ENCODE results near the gene MS4A18. TPM values are rescaled to one million over a fixed set of nuclear protein-coding genes. Genes with fewer than 3 reads are reported as not detected.

MS4A18 gene
- total RNA-seq, 1 experiment from 2014 or later, result not detected

DNA sequence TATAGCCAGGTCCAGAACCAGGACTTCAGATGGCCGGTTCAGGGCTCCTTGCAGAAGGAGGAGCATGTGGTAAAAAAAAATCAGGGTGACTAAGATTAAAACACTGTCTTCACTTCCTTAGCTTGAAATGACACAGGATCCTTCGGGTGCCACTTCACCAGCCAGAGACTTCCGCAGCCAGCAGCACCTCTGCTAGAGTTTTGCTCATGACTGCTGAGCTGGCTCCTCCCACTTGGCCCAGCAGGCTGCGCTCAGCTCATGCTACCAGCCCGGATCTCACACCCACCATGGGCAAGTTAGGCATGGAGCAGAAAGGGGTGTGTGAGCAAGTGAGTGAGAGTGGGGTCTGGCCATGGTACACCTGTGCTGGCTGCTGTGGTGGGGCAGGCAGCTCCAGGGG is 6.6 kb upstream of the MS4A18 start:
- ChIA-PET CTCF (interaction anchor here (1.5 kb wide), 3 partner anchors 10 to 45 kb away, joined by 3 to 5 read pairs (median 4); no protein-coding TSS in a partner anchor), POLR2A (no interaction called here)
- Mint-ChIP-seq H3K4me1 (0 out of 2 replicates have a peak, but pooled peaks cover 2% of the 10 kb centered on the region), H3K27ac (no peak overlapping the region), H3K4me3 (no peak overlapping the region), H3K27me3 (ENCODE audit: low read depth) (peaks cover 12% of the 10 kb centered on the region; the same call in 1 of the 2 replicates), H3K9me3 (peaks cover 30% of the 10 kb centered on the region), H3K36me3 (peaks cover 3% of the 10 kb centered on the region; the same call in 1 of the 2 replicates)
- DNase-seq (ENCODE audit: low spot score) (no peak), ATAC-seq (no peak)
- TF ChIP-seq, protein P1, sequence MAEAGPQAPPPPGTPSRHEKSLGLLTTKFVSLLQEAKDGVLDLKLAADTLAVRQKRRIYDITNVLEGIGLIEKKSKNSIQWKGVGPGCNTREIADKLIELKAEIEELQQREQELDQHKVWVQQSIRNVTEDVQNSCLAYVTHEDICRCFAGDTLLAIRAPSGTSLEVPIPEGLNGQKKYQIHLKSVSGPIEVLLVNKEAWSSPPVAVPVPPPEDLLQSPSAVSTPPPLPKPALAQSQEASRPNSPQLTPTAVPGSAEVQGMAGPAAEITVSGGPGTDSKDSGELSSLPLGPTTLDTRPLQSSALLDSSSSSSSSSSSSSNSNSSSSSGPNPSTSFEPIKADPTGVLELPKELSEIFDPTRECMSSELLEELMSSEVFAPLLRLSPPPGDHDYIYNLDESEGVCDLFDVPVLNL (CRISPR knock-in tag; IDR thresholded peaks at IDR 0.05; ENCODE audit: borderline replicate concordance, low read depth), result no peak
- TF ChIP-seq OVOL2 (CRISPR knock-in tag; IDR thresholded peaks at IDR 0.05; ENCODE audit: borderline replicate concordance) (no peak), ZNF121 (CRISPR knock-in tag; IDR thresholded peaks at IDR 0.05) (no peak), PRRX2 (CRISPR knock-in tag; IDR thresholded peaks at IDR 0.05) (no peak), ZNF671 (CRISPR knock-in tag; IDR thresholded peaks at IDR 0.05) (no peak), GABPB1 (CRISPR knock-in tag; IDR thresholded peaks at IDR 0.05) (no peak), CREM (CRISPR knock-in tag; IDR thresholded peaks at IDR 0.05) (no peak), ATF2 (CRISPR knock-in tag; IDR thresholded peaks at IDR 0.05; ENCODE audit: borderline replicate concordance, low read depth) (no peak), TEAD1 (CRISPR knock-in tag; IDR thresholded peaks at IDR 0.05) (no peak), SP1 (CRISPR knock-in tag; conservative IDR thresholded peaks at IDR 0.05) (no peak)
- TF ChIP-seq, protein P2, sequence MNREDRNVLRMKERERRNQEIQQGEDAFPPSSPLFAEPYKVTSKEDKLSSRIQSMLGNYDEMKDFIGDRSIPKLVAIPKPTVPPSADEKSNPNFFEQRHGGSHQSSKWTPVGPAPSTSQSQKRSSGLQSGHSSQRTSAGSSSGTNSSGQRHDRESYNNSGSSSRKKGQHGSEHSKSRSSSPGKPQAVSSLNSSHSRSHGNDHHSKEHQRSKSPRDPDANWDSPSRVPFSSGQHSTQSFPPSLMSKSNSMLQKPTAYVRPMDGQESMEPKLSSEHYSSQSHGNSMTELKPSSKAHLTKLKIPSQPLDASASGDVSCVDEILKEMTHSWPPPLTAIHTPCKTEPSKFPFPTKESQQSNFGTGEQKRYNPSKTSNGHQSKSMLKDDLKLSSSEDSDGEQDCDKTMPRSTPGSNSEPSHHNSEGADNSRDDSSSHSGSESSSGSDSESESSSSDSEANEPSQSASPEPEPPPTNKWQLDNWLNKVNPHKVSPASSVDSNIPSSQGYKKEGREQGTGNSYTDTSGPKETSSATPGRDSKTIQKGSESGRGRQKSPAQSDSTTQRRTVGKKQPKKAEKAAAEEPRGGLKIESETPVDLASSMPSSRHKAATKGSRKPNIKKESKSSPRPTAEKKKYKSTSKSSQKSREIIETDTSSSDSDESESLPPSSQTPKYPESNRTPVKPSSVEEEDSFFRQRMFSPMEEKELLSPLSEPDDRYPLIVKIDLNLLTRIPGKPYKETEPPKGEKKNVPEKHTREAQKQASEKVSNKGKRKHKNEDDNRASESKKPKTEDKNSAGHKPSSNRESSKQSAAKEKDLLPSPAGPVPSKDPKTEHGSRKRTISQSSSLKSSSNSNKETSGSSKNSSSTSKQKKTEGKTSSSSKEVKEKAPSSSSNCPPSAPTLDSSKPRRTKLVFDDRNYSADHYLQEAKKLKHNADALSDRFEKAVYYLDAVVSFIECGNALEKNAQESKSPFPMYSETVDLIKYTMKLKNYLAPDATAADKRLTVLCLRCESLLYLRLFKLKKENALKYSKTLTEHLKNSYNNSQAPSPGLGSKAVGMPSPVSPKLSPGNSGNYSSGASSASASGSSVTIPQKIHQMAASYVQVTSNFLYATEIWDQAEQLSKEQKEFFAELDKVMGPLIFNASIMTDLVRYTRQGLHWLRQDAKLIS (CRISPR knock-in tag; IDR thresholded peaks at IDR 0.05; ENCODE audit: borderline replicate concordance), result no peak
- TF ChIP-seq, protein P3, sequence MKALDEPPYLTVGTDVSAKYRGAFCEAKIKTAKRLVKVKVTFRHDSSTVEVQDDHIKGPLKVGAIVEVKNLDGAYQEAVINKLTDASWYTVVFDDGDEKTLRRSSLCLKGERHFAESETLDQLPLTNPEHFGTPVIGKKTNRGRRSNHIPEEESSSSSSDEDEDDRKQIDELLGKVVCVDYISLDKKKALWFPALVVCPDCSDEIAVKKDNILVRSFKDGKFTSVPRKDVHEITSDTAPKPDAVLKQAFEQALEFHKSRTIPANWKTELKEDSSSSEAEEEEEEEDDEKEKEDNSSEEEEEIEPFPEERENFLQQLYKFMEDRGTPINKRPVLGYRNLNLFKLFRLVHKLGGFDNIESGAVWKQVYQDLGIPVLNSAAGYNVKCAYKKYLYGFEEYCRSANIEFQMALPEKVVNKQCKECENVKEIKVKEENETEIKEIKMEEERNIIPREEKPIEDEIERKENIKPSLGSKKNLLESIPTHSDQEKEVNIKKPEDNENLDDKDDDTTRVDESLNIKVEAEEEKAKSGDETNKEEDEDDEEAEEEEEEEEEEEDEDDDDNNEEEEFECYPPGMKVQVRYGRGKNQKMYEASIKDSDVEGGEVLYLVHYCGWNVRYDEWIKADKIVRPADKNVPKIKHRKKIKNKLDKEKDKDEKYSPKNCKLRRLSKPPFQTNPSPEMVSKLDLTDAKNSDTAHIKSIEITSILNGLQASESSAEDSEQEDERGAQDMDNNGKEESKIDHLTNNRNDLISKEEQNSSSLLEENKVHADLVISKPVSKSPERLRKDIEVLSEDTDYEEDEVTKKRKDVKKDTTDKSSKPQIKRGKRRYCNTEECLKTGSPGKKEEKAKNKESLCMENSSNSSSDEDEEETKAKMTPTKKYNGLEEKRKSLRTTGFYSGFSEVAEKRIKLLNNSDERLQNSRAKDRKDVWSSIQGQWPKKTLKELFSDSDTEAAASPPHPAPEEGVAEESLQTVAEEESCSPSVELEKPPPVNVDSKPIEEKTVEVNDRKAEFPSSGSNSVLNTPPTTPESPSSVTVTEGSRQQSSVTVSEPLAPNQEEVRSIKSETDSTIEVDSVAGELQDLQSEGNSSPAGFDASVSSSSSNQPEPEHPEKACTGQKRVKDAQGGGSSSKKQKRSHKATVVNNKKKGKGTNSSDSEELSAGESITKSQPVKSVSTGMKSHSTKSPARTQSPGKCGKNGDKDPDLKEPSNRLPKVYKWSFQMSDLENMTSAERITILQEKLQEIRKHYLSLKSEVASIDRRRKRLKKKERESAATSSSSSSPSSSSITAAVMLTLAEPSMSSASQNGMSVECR (CRISPR knock-in tag; IDR thresholded peaks at IDR 0.05; ENCODE audit: borderline replicate concordance), result no peak

- Mint-ChIP-seq H3K9me3 (peaks cover 30% of the 10 kb centered on the region), H3K27me3 (ENCODE audit: low read depth) (peaks cover 12% of the 10 kb centered on the region; the same call in 1 of the 2 replicates), H3K36me3 (peaks cover 3% of the 10 kb centered on the region; the same call in 1 of the 2 replicates), H3K4me1 (no peaks in the 10 kb centered on the region), H3K4me3 (no peak overlapping the region), H3K27ac (no peak overlapping the region)
- DNase-seq (ENCODE audit: low spot score) (no peak), ATAC-seq (no peak)
- CTCF ChIA-PET, result interaction anchor here (1.5 kb wide), 2 partner anchors 11 to 44 kb away, joined by 4 to 5 read pairs; no protein-coding TSS in a partner anchor
- POLR2A ChIA-PET, result no interaction called here
- TF ChIP-seq GABPB1 (CRISPR knock-in tag; IDR thresholded peaks at IDR 0.05) (no peak), ATF3 (CRISPR knock-in tag; conservative IDR thresholded peaks at IDR 0.05) (no peak), USF1 (CRISPR knock-in tag; IDR thresholded peaks at IDR 0.05) (no peak), NFYB (CRISPR knock-in tag; conservative IDR thresholded peaks at IDR 0.05; ENCODE audit: low read depth) (no peak), NR1H2 (CRISPR knock-in tag; IDR thresholded peaks at IDR 0.05) (no peak), SOX15 (CRISPR knock-in tag; IDR thresholded peaks at IDR 0.05) (no peak), ZBTB21 (CRISPR knock-in tag; IDR thresholded peaks at IDR 0.05; ENCODE audit: borderline replicate concordance) (no peak)
Observed at GRCh38 chr11:60718524-60719316, 5.8 kb upstream of the MS4A18 start.
